ENCODE measurements around the gene TM9SF4. TPM values are rescaled to one million over a fixed set of nuclear protein-coding genes. Genes with fewer than 3 reads are reported as not detected.

Gene TM9SF4
- total RNA-seq, 1 donor from 2014 or later = 39.6 TPM

GRCh38 chr20:32072168-32072750, 37.3 kb upstream of the TM9SF4 start:
- H3K27me3 ChIP-seq (ENCODE audit: control insufficient read depth, insufficient read depth, low read length) = peaks cover 23% of the 10 kb centered on the region
- no peak for DNase-seq (ENCODE audit: low read depth)
- H3K4me3 ChIP-seq (ENCODE audit: low read depth, low read length) = no peak overlapping the region
- TF ChIP-seq CTCF (IDR thresholded peaks at IDR 0.05; ENCODE audit: insufficient read depth, low read length, poor library complexity, severe bottlenecking) = no peak
- no peaks in the 10 kb centered on the region for H3K36me3 ChIP-seq (ENCODE audit: control insufficient read depth, insufficient read depth, low read length)

DNA sequence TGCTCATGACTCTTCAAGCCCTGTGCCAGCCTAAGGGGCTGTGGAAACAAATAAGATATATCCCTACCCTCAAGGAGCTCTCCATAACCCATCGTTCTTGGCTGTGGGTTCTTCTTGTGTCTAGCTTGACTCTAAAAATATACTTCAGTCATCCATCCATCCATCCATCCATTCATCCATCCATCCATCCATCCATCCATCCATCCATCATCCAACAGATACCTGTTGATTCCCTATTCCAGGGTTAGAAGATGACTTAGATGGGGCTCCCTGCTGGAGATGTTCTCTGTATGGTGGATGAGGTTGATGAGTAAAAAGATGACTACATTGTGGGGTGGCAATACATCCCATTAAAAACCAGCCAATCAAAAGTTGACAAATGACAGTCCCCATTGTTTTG, 34.0 kb upstream of the TM9SF4 start:
- Histone ChIP-seq H3K27me3 (ENCODE audit: control insufficient read depth, insufficient read depth, low read length) (peaks cover 21% of the 10 kb centered on the region), H3K4me3 (ENCODE audit: low read depth, low read length) (no peak overlapping the region), H3K36me3 (ENCODE audit: control insufficient read depth, insufficient read depth, low read length) (no peaks in the 10 kb centered on the region)
- no peak for DNase-seq (ENCODE audit: low read depth)
- no peak for TF ChIP-seq CTCF (IDR thresholded peaks at IDR 0.05; ENCODE audit: insufficient read depth, low read length, poor library complexity, severe bottlenecking)

GRCh38 chr20:32077190-32077589, 32.3 kb upstream of the TM9SF4 start:
- DNase-seq (ENCODE audit: low read depth) = no peak
- TF ChIP-seq CTCF (IDR thresholded peaks at IDR 0.05; ENCODE audit: insufficient read depth, low read length, poor library complexity, severe bottlenecking) = no peak
- peaks cover 16% of the 10 kb centered on the region for H3K27me3 ChIP-seq (ENCODE audit: control insufficient read depth, insufficient read depth, low read length)

GRCh38 chr20:32078322-32078721, 31.2 kb upstream of the TM9SF4 start:
- Histone ChIP-seq H3K27me3 (ENCODE audit: control insufficient read depth, insufficient read depth, low read length) (peaks cover 18% of the 10 kb centered on the region), H3K36me3 (ENCODE audit: control insufficient read depth, insufficient read depth, low read length) (no peaks in the 10 kb centered on the region), H3K4me3 (ENCODE audit: low read depth, low read length) (no peak overlapping the region)
- TF ChIP-seq CTCF (IDR thresholded peaks at IDR 0.05; ENCODE audit: insufficient read depth, low read length, poor library complexity, severe bottlenecking) = no peak
- DNase-seq (ENCODE audit: low read depth) = no peak

More at GRCh38 chr20:32077190-32077589, 32.3 kb upstream of the TM9SF4 start:
- Histone ChIP-seq H3K4me3 (ENCODE audit: low read depth, low read length) (no peak overlapping the region), H3K36me3 (ENCODE audit: control insufficient read depth, insufficient read depth, low read length) (no peaks in the 10 kb centered on the region)

DNA sequence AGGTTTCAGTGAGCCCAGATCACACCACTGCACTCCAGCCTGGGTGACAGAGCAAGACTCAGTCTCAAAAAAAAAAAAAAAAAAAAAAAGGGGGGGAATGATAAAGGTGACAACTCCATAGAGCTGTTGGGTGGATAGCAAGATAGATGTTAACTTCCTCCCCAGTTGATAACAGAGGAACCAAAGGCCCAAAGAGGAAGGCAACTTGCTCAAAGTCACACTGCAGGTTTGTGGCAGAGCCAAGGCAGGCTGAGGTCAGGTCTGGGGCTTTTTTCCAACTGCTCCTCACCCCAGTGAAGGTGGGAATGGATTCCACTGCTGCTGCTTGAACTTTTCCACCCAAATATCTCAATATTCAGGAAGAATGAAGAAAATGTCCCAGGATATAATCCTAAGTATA, 30.7 kb upstream of the TM9SF4 start:
- TF ChIP-seq CTCF (IDR thresholded peaks at IDR 0.05; ENCODE audit: insufficient read depth, low read length, poor library complexity, severe bottlenecking) = no peak
- no peak for DNase-seq (ENCODE audit: low read depth)
- peaks cover 18% of the 10 kb centered on the region for H3K27me3 ChIP-seq (ENCODE audit: control insufficient read depth, insufficient read depth, low read length)
- no peaks in the 10 kb centered on the region for H3K36me3 ChIP-seq (ENCODE audit: control insufficient read depth, insufficient read depth, low read length)
- H3K4me3 ChIP-seq (ENCODE audit: low read depth, low read length) = no peak overlapping the region

- H3K27me3 ChIP-seq (ENCODE audit: control insufficient read depth, insufficient read depth, low read length) = peaks cover 17% of the 10 kb centered on the region
- no peak for DNase-seq (ENCODE audit: low read depth)
- TF ChIP-seq CTCF (IDR thresholded peaks at IDR 0.05; ENCODE audit: insufficient read depth, low read length, poor library complexity, severe bottlenecking) = no peak
- H3K4me3 ChIP-seq (ENCODE audit: low read depth, low read length) = no peak overlapping the region
- H3K36me3 ChIP-seq (ENCODE audit: control insufficient read depth, insufficient read depth, low read length) = no peaks in the 10 kb centered on the region
Measured at GRCh38 chr20:32079655-32080109, 29.8 kb upstream of the TM9SF4 start.
